ENCODE data around the gene TTC3.
A peak's percentile ranks its signal among the peaks of the same experiment; 100 is the strongest.
"Not testable (repeated sequence)": the region's sequence is repeated elsewhere in the genome, so short reads cannot be mapped to it uniquely, and the experiment has no call there.

TTC3 gene, protein sequence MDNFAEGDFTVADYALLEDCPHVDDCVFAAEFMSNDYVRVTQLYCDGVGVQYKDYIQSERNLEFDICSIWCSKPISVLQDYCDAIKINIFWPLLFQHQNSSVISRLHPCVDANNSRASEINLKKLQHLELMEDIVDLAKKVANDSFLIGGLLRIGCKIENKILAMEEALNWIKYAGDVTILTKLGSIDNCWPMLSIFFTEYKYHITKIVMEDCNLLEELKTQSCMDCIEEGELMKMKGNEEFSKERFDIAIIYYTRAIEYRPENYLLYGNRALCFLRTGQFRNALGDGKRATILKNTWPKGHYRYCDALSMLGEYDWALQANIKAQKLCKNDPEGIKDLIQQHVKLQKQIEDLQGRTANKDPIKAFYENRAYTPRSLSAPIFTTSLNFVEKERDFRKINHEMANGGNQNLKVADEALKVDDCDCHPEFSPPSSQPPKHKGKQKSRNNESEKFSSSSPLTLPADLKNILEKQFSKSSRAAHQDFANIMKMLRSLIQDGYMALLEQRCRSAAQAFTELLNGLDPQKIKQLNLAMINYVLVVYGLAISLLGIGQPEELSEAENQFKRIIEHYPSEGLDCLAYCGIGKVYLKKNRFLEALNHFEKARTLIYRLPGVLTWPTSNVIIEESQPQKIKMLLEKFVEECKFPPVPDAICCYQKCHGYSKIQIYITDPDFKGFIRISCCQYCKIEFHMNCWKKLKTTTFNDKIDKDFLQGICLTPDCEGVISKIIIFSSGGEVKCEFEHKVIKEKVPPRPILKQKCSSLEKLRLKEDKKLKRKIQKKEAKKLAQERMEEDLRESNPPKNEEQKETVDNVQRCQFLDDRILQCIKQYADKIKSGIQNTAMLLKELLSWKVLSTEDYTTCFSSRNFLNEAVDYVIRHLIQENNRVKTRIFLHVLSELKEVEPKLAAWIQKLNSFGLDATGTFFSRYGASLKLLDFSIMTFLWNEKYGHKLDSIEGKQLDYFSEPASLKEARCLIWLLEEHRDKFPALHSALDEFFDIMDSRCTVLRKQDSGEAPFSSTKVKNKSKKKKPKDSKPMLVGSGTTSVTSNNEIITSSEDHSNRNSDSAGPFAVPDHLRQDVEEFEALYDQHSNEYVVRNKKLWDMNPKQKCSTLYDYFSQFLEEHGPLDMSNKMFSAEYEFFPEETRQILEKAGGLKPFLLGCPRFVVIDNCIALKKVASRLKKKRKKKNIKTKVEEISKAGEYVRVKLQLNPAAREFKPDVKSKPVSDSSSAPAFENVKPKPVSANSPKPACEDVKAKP (N-terminal part only)

GRCh38 chr21:37072988-37073416 lies at the start of gene TTC3, which contains the start of gene PIGP:
TTC3 (plus strand) TSS chr21:37073254; CDS start chr21:37087258, 14,004 bp downstream.
PIGP (minus strand) TSS chr21:37073071; CDS start chr21:37072515, 556 bp downstream.
- peak; percentile 66 for DNase-seq (ENCODE audit: low read depth)

DNA sequence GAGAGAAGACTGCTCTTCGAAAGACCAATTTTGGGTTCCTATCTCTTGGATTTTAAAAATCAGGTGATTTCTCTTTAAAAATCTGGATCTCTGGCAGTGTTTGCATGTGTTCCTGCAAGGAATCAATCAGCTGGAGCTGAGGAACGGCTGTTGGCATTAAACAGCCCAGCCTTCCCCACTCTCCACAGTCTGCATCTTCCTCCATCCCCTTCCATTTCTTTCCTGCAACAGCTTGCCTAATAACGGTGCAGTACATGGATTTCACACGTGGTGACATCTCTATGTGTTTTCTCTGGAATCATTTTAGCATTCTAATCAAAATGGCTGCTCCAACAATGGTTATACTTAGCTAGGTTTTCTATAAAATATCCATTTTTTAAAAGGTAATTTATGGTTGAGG lies 46.6 kb upstream of the TTC3 start:
- no peak for DNase-seq (ENCODE audit: low read depth)

- no peak for DNase-seq (ENCODE audit: low read depth)
Measured at GRCh38 chr21:37028570-37028969, 44.5 kb upstream of the TTC3 start.

GRCh38 chr21:37030864-37031263 lies 42.2 kb upstream of the TTC3 start:
- DNase-seq (ENCODE audit: low read depth) = no peak

GRCh38 chr21:37032293-37032692 lies 40.8 kb upstream of the TTC3 start:
- no peak for DNase-seq (ENCODE audit: low read depth)

- peak; percentile 25 for DNase-seq (ENCODE audit: low read depth)
Measured at GRCh38 chr21:37032877-37033471, 40.1 kb upstream of the TTC3 start.

- not testable (repeated sequence) for DNase-seq (ENCODE audit: low read depth)
Measured at GRCh38 chr21:37034394-37034793, 38.7 kb upstream of the TTC3 start.

DNA sequence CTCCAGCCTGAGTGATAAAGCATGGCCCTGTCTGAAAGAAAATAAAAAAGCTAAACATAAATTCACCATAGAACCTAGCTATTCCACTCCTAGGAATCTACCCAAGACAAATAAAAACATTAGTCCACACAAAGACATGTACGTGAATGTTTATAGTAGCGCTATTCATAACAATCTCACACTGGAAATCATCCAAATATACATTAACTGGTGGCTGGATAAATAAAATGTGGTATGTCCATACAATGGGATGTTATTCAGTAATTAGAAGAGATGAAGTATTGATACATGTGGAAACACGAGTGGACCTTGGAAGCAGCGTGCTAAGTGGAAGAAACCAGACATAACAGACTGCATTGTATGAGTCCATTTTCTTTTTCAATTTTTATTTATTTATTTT lies 36.9 kb upstream of the TTC3 start:
- no peak for DNase-seq (ENCODE audit: low read depth)

DNA sequence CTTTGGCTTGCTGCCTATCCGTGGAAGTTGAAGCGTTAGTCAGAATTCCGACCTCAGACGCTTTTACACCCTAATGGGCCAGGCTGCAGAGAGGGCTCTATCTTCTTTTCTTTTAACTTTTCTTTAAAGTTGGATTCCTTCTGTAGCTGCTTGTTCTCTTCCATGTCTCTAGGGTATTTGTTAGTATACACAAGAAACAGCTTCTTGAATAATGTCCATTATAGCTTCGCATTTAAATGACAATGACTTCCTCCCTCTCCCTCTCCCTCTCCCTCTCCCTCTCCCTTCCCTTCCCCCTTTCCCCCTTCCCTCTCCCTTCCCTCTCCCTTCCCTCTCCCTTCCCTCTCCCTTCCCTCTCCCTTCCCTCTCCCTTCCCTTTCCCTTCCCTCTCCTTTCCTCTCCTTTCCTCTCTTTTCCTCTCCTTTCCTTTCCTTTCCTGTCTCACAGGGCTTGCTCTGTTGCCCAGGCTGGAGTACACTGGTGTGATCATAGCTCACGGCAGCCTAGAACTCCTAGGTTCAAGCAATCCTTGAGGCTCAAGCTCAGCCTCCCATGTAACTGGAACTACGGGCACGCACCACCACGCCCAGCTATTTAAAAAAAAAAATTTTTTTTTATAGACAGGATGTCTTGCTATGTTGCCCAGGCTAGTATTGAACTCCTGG lies 33.5 kb upstream of the TTC3 start:
- no peak for DNase-seq (ENCODE audit: low read depth)

GRCh38 chr21:37040212-37040611 lies 32.8 kb upstream of the TTC3 start:
- DNase-seq (ENCODE audit: low read depth) = no peak

DNA sequence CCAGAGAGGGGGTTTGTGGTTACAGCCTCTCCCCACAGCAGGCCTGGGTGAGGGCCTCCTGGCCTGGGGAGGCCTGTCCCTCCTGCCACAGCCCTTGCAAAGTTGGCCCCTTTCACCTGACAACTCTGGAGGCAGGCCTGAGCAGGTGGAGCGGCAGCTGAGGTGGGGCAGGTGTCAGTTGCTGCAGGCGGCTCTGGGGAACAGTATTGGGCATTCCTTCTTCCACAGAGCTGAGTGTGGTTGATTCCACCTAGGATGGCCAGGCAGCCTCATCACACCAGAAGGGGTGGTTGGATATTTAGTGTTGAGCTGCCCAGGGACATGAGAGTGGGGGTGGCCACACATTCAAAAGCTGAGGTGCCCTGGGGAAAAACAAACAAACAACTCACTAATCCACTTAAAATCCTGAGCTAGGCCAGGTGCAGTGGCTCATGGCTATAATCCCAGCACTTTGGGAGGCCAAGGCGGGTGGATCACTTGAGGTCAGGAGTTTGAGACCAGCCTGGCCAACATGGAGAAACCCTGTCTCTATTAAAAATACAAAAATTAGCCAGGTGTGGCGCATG lies 31.3 kb upstream of the TTC3 start:
- no peak for DNase-seq (ENCODE audit: low read depth)

DNA sequence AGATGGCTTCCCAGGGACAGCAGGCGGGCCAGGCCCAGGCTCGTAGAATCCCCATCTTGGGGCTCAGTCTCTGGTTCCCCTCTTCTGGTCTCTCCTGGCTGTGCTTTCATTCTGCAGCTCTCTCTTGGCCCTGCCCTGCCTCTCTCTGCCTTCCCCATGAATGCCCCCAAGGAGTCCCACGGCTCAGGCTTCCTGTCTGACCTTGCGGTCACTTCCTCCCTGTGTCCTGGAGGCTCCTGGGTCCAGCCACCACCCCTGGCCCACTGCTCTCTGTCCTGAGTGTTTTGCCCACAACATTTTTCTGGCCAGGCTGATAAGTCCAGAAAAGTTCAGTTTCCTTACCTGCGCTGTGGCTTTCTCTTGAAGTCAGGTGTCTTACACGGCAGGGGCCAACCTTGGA lies 29.2 kb upstream of the TTC3 start:
- DNase-seq (ENCODE audit: low read depth) = no peak

DNA sequence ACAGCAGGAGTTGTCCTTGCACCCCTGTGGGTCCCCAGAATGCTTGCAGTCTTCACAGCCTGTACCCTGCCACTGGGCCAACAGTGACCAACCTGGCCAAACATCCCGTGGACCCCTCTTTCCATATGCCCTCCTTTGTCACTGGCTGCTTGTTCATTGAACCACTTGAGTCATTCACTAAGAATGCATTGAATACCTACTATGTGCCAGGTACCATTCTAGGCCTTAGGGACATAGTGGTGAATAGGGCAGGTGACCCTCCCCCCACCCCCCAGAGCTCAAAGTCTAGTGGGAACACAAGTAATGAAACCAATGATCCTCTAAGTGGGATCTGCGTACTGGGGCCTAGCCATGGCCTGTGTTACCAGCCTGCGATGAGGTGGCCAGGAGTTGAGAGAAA lies 28.4 kb upstream of the TTC3 start:
- no peak for DNase-seq (ENCODE audit: low read depth)

GRCh38 chr21:37045149-37045548 lies 27.9 kb upstream of the TTC3 start:
- no peak for DNase-seq (ENCODE audit: low read depth)

DNA sequence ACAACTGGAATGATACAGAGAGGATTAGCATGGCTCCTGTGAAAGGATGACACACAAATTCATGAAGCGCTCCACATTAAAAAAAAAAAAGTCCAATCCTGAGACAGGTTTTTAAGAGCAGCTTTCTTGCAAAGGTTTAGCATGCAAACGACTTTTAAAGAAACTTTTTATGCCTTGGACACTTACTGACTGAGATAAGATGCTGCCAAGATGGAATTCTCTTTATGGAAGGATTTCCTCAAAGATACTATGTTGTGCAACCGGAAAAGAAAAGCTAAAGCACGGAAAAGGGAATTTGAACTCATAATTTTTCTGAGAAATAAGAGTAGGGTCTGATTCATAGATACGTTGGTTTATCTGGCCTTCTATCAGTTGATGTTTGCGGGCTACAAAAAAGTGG lies 27.5 kb upstream of the TTC3 start:
- DNase-seq (ENCODE audit: low read depth) = no peak

GRCh38 chr21:37047079-37047478 lies 26.0 kb upstream of the TTC3 start:
- no peak for DNase-seq (ENCODE audit: low read depth)

DNA sequence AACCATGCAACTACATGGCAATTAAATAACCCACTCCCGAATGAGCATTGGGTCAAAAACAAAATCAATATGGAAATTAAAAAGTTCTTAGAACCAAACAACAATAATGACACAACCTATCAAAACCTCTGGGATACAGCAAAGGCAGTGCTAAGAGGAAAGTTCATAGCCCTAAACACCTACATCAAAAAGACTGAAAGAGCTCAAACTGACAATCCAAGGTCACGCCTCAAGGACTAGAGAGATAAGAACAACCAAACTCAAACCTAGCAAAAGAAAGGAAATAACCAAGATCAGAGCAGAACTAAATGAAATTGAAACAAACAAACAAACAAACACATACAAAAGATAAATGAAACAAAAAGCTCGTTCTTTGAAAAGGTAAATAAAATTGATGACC lies 23.3 kb upstream of the TTC3 start:
- not testable (repeated sequence) for DNase-seq (ENCODE audit: low read depth)

- no peak for DNase-seq (ENCODE audit: low read depth)
Measured at GRCh38 chr21:37055271-37055855, 17.7 kb upstream of the TTC3 start.

DNA sequence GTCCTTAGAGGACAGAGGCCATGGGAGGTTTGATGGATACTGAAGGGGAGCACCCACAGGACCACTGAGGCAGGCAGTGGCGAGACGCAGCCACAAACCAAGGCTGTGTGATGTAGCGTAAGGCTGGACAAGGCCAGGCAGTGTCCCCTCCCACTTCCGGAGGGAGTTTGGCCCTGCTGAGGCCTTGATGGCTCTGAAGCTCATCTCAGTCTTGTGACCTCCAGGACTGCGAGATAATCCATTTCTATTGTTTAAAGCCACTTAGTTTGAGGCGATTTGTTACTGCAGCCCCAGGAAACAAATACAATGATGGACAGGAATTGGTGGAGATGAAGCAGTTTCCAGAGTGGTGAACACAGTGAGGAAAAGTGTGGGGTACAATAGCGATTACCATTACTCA lies 15.4 kb upstream of the TTC3 start:
- DNase-seq (ENCODE audit: low read depth) = no peak

DNA sequence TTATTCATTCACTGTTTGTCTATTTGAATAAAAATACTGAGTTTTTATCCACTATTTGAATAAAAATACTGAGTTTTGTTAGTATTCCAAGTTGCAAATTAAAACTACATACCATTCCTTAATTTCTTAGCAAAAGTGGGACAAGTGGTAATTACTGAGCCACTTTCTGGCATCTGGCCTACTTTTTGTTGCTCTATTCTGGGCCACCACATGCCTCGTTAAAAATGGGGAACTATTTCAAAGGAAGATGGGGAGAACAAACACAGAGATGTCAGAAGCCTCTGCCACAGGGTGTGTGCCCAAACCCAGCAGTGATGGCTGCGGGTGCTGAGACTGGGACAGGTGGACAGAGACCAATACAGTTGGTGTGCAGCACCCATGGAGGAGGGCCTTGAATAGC lies 14.8 kb upstream of the TTC3 start:
- DNase-seq (ENCODE audit: low read depth) = no peak

DNA sequence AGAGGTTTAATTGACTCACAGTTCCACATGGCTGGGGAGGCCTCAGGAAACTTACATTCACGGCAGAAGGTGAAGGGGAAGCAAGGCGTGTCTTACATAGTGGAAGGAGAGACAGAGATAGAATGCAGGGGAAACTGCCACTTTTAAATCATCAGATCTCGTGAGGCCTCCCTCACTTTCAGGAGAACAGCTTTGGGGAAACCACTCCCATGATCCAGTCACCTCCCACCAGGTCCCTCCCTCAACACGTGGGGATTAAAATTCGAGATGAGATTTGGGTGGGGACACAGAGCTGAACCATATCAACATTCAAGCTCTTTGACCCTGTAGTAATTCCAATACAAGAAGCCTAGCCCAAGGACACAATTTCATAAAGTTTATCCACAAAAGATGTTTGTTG lies 13.9 kb upstream of the TTC3 start:
- no peak for DNase-seq (ENCODE audit: low read depth)

Measured in GM04503 (cell line).